Kidney (tissue), 14 donors: Measurements from ENCODE around the gene THOC7. TPM values are rescaled to one million over a fixed set of nuclear protein-coding genes. Genes with fewer than 3 reads are reported as not detected.

ENCODE experiments used
- DNase-seq, 5 donors: peaks; one replicate each; pipeline ENCODE4 v3.0.0-alpha.2; 2013 to 2020
- FAIRE-seq: peaks from 2 replicates; lab custom pipeline; 2012; peaks lifted over from hg19 to GRCh38; lab: Jason Lieb, UNC
- H3K27ac ChIP-seq, 2 donors: one replicate each; pipeline ENCODE4 v1.7.0; 2013; ENCODE audit warnings: low read depth in 2 of 2, low read length in 2 of 2, inconsistent platforms in 1 of 2
- H3K27me3 ChIP-seq: one replicate; pipeline ENCODE4 v1.7.1; 2013; ENCODE audit warnings: low read length, inconsistent platforms; ENCODE audit not compliant: control insufficient read depth, insufficient read depth
- H3K36me3 ChIP-seq, 3 donors: one replicate each; pipeline versions ENCODE4 v1.7.0 to v1.7.1; 2013; ENCODE audit warnings: low read length in 3 of 3, control low read depth in 1 of 3, inconsistent platforms in 1 of 3; ENCODE audit not compliant: insufficient read depth in 3 of 3, control insufficient read depth in 2 of 3
- H3K4me1 ChIP-seq, 3 donors: one replicate each; pipeline versions ENCODE4 v1.7.0 to v1.7.1; 2013; ENCODE audit warnings: low read length in 3 of 3, inconsistent platforms in 1 of 3, low read depth in 1 of 3; ENCODE audit not compliant: control insufficient read depth in 2 of 3, insufficient read depth in 2 of 3
- H3K4me3 ChIP-seq, 3 donors: one replicate each; pipeline versions ENCODE4 v1.7.0 to v1.8.1; 2013; ENCODE audit warnings: low read length in 3 of 3, control low read depth in 1 of 3, inconsistent platforms in 1 of 3
- H3K9ac ChIP-seq, 3 donors: one replicate each; pipeline versions ENCODE4 v1.7.0 to v1.7.1; 2013; ENCODE audit warnings: low read length in 3 of 3, control low read depth in 1 of 3, inconsistent platforms in 1 of 3
- H3K9me3 ChIP-seq, 3 donors: one replicate each; pipeline versions ENCODE4 v1.7.0 to v1.7.1; 2013; ENCODE audit warnings: low read length in 3 of 3, control low read depth in 1 of 3, inconsistent platforms in 1 of 3; ENCODE audit not compliant: control insufficient read depth in 2 of 3, insufficient read depth in 1 of 3
- CTCF ChIP-seq: IDR thresholded peaks from 3 replicates; pipeline ENCODE4 v1.5.1; 2012; ENCODE audit warnings: mild to moderate bottlenecking, moderate library complexity, borderline replicate concordance; ENCODE audit not compliant: insufficient read depth; ENCODE audit errors: extremely low read depth
- intact Hi-C: fragments of 100-400 bp; cut with DNase I; formaldehyde crosslinking; loops from one replicate; pipeline ENCODE4 v1.11.1; 2022
- polyA plus RNA-seq: library from polyadenylated mRNA; stranded (reverse); fragments of 350-450 nt; fragmentation: Illumina TruSeq; extraction: RNeasy Lipid Tissue Mini Kit (QIAGEN cat#74804); gene quantifications from one replicate; pipeline ENCODE4 v1.2.3, GENCODE V29; 2014; ENCODE audit warnings: low read depth, low replicate concordance; ENCODE audit not compliant: insufficient read depth
- total RNA-seq: library from RNA; stranded (reverse); fragmentation: NEBNext Ultra II Directional; extraction: Animal tissue kit (Norgen Biotek cat#: 25700); gene quantifications from one replicate; pipeline ENCODE4 v1.2.1, GENCODE V29; 2021
- donor health status: control.
- donor health status: control.
- donor health status: control.
- donor health status: control.
- donor health status: control.
- donor health status: DM: yes; HTN: yes; CAD: no.
- donor health status: Normal renal cell carcinoma (clear cell type).

THOC7 gene
- total and polyA plus RNA-seq, 2 donors from 2014 or later = 55.2 to 99.5 TPM

- no peak for DNase-seq
- TF ChIP-seq CTCF = no peak
- H3K36me3 ChIP-seq = no peaks in the 10 kb centered on the region
- no peak overlapping the region for H3K9ac ChIP-seq
- no peak overlapping the region for H3K4me3 ChIP-seq
- H3K4me1 ChIP-seq = no peaks in the 10 kb centered on the region
- H3K9me3 ChIP-seq = no peaks in the 10 kb centered on the region
- no peaks in the 10 kb centered on the region for H3K27me3 ChIP-seq
- no peak overlapping the region for H3K27ac ChIP-seq
- no peak for FAIRE-seq
- intact Hi-C loops = no loop called here
Measured at GRCh38 chr3:63809607-63810006, 54.0 kb downstream of the THOC7 start.

DNA sequence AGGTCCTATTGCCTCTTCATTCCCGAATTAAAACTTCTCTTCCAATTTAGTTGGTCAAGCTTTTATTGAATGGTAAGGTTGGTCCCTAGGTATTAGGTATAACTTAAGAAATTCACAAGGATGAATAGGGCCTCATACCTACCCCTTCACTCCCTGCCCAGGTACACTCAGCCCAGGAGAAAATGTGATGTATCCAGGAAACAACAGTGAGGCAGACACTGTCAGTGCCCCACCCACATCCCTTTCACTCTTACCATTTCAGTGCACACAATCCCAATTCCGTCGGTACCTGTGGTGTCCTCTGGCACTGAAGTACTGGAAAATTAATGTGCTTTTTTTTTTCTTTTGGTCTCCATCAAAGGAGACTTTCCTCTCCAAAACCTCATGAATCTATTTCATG is 55.0 kb downstream of the THOC7 start:
- H3K4me3 ChIP-seq = no peak overlapping the region
- no peak for TF ChIP-seq CTCF
- no peaks in the 10 kb centered on the region for H3K36me3 ChIP-seq
- DNase-seq (no peak), FAIRE-seq (no peak)
- no peaks in the 10 kb centered on the region for H3K4me1 ChIP-seq
- H3K27ac ChIP-seq = no peak overlapping the region
- no peaks in the 10 kb centered on the region for H3K27me3 ChIP-seq
- intact Hi-C loops = no loop called here
- no peaks in the 10 kb centered on the region for H3K9me3 ChIP-seq
- no peak overlapping the region for H3K9ac ChIP-seq

DNA sequence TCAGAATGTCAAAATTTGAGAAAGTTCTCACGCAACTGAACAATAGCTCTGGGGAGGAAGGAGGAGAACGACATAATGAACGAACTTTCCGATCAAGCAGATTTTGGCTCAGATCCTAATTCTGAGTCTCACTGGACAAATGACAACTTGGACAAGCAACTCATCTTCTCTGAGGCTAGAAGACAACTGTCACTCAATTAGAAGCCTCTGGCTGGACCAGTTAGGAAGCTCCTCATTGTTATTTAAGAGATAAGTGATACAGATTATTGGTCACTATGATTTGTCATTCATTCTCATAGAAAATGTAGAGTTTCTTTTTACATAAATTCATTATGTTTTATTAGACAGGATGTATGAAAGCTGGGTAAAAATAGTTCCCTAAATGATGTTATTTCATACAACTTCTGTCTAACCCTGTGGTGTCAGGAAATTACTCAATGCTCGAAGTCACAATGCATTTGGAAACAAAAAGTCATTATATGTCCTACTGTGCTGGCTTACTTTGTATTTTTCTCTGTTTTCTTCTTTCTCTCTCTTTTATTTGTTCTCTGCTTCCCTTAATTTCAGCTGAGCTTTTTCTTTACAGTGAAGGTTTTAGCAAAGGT is 55.5 kb downstream of the THOC7 start:
- no peak overlapping the region for H3K4me3 ChIP-seq
- TF ChIP-seq CTCF = no peak
- FAIRE-seq (no peak), DNase-seq (no peak)
- intact Hi-C loops = no loop called here
- no peaks in the 10 kb centered on the region for H3K36me3 ChIP-seq
- no peak overlapping the region for H3K9ac ChIP-seq
- H3K27me3 ChIP-seq = no peaks in the 10 kb centered on the region
- no peak overlapping the region for H3K27ac ChIP-seq
- no peaks in the 10 kb centered on the region for H3K9me3 ChIP-seq
- no peaks in the 10 kb centered on the region for H3K4me1 ChIP-seq

GRCh38 chr3:63803911-63804310 is 59.7 kb downstream of the THOC7 start:
- intact Hi-C loops = no loop called here
- no peak for FAIRE-seq

More at GRCh38 chr3:63803911-63804310, 59.7 kb downstream of the THOC7 start:
- no peak overlapping the region for H3K9ac ChIP-seq
- no peaks in the 10 kb centered on the region for H3K36me3 ChIP-seq
- H3K4me1 ChIP-seq = no peaks in the 10 kb centered on the region
- no peak for TF ChIP-seq CTCF
- no peaks in the 10 kb centered on the region for H3K27me3 ChIP-seq
- no peak overlapping the region for H3K4me3 ChIP-seq
- no peaks in the 10 kb centered on the region for H3K9me3 ChIP-seq
- no peak for DNase-seq
- no peak overlapping the region for H3K27ac ChIP-seq
